NCI-H187 treated with DMSO at 0.1 percent for 48 hours (cell line): ENCODE results near the gene ARHGEF33.

ENCODE experiments used
- DNase-seq: peaks from one replicate; lab custom pipeline; 2025; lab: John Stamatoyannopoulos, UW

Gene ARHGEF33

GRCh38 chr2:38960609-38961320 is 71.1 kb downstream of the ARHGEF33 start:
- DNase-seq: no peak

GRCh38 chr2:38966006-38966405 is 76.3 kb downstream of the ARHGEF33 start:
- DNase-seq: no peak

DNA sequence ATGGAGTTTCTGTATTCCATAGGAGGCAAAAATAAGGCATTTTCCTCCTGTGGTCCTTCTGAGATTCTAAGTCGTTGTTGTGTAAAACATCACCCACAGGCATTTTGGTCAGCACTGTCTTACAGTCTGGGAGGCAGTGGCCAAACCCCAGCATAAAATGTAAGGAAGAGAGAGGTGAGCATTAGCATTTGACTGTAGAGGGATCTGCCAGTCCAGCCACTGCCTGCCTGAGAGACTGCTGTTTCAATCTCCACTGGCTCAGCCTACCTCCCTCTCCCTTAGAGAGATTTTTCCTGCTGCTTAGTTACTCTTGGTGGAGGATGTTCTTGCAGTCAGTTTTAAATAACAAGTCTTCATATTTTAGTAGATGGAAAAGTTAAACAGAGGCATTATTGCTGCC is 77.0 kb downstream of the ARHGEF33 start:
- DNase-seq: no peak

GRCh38 chr2:38968021-38968420 is 78.3 kb downstream of the ARHGEF33 start:
- DNase-seq: no peak

DNA sequence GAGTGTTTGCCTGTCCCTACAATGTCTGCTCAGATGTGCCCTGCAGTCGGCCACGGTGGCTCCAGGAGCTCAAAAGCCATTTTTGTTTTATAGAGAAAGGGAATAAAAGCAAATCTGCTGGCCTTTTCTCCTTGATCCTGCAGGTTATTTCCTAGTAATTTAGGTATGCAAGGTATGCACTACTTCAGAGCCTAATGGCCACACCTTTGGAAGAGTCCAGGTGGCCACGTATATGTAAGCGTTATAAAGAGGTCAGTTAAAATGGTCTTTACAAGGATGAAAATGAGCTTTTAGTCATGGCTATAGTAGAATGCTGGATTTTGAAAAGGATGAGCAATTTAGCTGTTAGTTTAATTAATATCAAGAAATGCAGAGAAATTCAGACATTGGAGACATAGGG is 81.7 kb downstream of the ARHGEF33 start:
- DNase-seq: no peak

DNA sequence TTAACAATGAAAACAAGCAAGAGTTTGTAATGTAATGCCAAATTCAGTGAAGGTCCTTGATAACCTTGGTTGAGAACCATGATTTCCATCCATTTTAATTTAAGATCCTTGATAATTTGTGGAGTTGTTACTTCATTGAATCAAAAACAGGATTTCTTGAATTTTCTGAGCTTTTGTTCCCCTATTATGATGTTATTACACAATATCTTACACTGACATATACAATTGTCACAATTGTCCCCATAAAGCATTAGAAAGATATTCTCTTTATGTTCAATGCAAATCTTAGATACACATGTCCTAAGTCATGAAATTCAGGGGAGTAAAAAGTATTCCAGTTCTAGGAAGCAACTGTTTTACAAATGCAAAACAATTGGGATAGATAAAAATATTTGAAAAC is 83.6 kb downstream of the ARHGEF33 start:
- DNase-seq: no peak

GRCh38 chr2:38975042-38975441 is 85.4 kb downstream of the ARHGEF33 start:
- DNase-seq: no peak

- DNase-seq: no peak
Measured at GRCh38 chr2:38977047-38977446, 87.4 kb downstream of the ARHGEF33 start.

- no peak for DNase-seq
Measured at GRCh38 chr2:38978296-38978903, 88.7 kb downstream of the ARHGEF33 start.

DNA sequence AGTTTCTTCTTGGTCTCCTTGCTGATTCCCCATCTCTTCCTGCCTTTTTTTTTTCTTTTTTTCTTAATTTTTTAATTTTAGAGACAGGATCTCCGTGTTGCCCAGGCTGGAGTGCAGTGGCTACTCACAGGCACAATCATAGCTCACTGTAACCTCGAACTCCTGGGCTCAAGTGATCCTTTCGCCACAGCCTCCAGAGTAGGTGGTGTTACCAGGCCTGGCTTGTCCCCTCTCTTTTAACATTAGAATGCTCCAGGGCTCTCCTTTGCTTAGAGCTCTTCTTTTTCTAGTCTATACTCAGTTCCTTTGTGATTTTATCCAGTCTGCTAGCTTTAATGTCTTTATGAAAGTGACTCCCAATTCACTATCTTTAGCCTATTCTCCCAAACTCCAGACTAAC is 89.2 kb downstream of the ARHGEF33 start:
- DNase-seq: no peak

DNA sequence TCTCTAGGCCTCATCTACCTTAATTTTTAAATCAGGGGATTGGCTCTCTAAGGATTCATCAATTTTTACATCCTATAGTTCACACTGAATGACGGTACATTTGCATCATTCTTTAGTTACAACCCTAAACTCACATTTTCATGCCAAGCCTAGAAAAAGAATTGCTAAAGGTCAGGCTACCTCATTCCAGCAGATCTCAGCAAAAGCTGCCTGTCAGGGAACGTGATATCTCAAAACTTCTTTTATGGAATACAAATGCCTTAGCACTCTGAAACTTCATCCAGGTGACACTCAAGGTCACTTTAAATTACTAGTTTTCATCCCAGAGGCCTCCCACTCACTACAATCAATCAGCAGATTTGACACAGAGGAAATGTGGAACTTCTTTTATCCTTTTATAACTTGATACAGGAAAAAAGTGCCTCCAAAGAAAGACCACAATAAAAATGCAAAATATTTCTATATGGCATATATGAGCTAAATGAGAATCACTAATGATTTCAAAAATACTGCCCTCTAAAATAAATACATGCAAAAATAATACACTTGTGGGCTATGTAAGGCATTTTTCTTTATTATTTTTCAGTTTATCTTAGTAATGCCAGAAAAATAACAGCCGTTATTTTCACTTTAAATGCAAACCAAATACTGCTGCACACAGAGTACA is 91.5 kb downstream of the ARHGEF33 start:
- DNase-seq: no peak

DNA sequence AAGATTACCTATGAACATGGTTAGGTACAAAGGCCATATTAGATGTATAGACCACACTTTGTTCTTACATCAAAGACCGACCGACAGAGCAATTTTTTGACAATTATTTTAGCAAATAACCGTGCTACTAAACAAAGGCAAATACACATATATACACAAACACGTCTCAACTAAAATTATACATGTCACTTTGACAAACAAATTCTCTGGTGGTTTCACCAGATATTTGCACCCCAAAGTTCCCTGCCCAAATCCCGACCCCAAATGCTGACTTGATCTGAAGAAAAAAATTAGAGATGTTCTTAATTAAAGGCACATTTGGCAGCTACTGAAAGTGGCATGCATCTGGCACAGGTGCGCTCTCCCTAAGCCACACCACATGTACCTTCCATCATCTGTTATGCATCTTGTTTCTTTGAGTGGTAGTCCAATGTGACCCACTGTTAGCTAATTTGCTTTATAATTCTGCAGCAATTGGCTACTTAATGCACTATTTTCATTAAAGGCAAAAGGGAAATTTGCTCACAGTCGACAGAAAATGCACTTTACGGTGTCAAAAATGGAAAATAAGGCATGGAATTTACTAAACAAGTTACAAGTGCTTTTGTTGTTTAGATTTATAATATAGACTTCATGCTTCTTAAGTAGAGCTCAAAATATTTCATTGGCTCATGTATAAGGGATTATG is 92.1 kb downstream of the ARHGEF33 start:
- DNase-seq: no peak

GRCh38 chr2:38982498-38982897 is 92.8 kb downstream of the ARHGEF33 start:
- DNase-seq: no peak

DNA sequence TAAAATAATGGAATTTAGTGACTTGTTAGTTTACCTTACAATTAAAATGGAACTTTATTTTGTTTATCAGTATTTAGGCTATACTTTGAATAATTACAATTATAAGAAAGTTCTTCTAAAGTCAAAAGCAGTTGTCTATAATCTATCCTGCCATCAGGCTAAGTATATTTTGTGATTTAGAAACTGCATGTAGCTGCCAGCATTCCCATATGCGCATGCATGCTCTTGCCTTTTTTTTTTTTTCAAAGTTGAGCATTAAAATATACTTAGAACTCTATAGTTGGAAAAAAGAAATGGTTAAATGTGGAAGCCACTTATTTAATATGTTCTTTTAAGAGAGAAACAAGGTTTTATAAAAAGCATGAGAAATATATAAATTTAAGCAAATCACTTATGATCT is 99.0 kb downstream of the ARHGEF33 start:
- no peak for DNase-seq

GRCh38 chr2:38991899-38992298 is 102.2 kb downstream of the ARHGEF33 start:
- DNase-seq: no peak

DNA sequence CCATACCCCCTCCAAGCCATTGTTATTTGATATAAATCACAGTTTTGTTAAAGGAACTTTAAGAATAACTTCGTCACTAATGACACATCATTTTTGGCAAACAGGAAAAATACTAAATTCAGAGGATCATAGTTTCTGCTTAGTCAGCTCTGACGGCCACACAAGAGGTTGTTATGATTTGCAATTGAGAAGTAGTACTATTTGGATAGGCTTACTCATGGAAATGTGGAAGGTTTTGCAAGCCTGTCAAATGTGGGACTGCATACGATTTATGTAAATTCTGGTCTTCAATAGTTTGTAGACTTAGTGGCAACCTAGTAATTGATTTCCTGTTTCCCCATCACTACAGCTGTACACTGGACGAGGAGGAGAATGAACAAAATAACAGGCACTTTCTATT is 108.1 kb downstream of the ARHGEF33 start:
- DNase-seq: no peak

- DNase-seq: no peak
Measured at GRCh38 chr2:39000552-39000951, 110.9 kb downstream of the ARHGEF33 start.

GRCh38 chr2:39007875-39008504 is 118.3 kb downstream of the ARHGEF33 start:
- DNase-seq: no peak

- no peak for DNase-seq
Measured at GRCh38 chr2:39008665-39009064, 119.0 kb downstream of the ARHGEF33 start.

- DNase-seq: no peak
Measured at GRCh38 chr2:39013871-39014270, 124.2 kb downstream of the ARHGEF33 start.

DNA sequence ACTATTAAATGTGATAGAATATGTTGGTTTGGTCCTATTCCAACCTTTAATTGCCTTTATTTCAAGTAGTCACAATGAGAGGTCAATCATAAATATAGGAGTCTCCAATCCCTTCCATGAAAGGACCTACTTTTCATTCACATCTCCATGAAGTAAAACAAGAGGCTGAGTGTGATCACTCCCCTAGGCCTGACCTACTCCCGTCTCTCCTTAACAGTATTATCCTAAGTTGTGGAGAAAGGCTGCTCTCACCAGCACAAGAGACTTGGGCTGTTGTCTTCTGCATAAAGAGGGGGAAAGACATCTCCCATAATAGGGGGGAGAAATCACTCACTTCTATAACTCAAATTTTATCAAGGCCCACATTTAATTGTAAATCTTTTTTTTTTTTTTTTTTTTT is 125.7 kb downstream of the ARHGEF33 start:
- no peak for DNase-seq

DNA sequence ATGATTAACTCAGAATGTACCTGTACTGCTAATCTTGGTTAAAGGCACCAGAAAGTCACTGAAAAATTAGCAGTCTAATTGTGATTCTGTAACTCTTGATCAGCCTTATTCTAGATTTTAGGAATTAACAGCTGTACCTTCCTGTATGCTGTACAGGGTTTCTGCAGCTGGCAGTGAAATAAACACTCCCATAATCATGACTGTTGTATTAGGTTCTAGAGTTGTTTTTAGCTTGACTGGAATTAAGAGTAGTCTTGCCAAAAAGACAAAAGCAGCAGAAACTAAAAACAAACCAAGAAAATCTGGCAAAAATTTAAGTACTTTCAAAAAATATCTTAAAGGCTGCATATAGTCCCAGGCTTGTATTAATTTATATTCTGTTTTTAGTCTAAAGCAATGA is 127.7 kb downstream of the ARHGEF33 start:
- no peak for DNase-seq
